Muscle layer of duodenum (tissue), 2 donors: ENCODE data around the gene NXF2B.
"Not testable (repeated sequence)": the region's sequence is repeated elsewhere in the genome, so short reads cannot be mapped to it uniquely, and the experiment has no call there.

ENCODE experiments used
- H3K27ac ChIP-seq: one replicate; pipeline ENCODE4 v1.7.0; 2013; ENCODE audit warnings: mild to moderate bottlenecking, low read length
- H3K27me3 ChIP-seq: one replicate; pipeline ENCODE4 v1.7.0; 2013; ENCODE audit warnings: low read depth, mild to moderate bottlenecking, control low read depth, low read length
- H3K36me3 ChIP-seq, 2 donors: one replicate each; pipeline ENCODE4 v1.7.0; 2013; ENCODE audit warnings: low read length in 2 of 2, control low read depth in 1 of 2, mild to moderate bottlenecking in 1 of 2; ENCODE audit not compliant: insufficient read depth in 2 of 2, control insufficient read depth in 1 of 2
- H3K4me1 ChIP-seq, 2 donors: one replicate each; pipeline ENCODE4 v1.7.0; 2013; ENCODE audit warnings: low read length in 2 of 2, mild to moderate bottlenecking in 2 of 2, control low read depth in 1 of 2, moderate library complexity in 1 of 2; ENCODE audit not compliant: insufficient read depth in 2 of 2, control insufficient read depth in 1 of 2
- H3K4me3 ChIP-seq, 2 donors: one replicate each; pipeline ENCODE4 v1.7.0; 2013; ENCODE audit warnings: low read length in 2 of 2, low read depth in 1 of 2, mild to moderate bottlenecking in 1 of 2
- H3K9me3 ChIP-seq, 2 donors: one replicate each; pipeline ENCODE4 v1.7.0; 2013; ENCODE audit warnings: low read length in 2 of 2, control low read depth in 1 of 2, mild to moderate bottlenecking in 1 of 2; ENCODE audit not compliant: control insufficient read depth in 1 of 2
- donor health status: healthy.

NXF2B gene

DNA sequence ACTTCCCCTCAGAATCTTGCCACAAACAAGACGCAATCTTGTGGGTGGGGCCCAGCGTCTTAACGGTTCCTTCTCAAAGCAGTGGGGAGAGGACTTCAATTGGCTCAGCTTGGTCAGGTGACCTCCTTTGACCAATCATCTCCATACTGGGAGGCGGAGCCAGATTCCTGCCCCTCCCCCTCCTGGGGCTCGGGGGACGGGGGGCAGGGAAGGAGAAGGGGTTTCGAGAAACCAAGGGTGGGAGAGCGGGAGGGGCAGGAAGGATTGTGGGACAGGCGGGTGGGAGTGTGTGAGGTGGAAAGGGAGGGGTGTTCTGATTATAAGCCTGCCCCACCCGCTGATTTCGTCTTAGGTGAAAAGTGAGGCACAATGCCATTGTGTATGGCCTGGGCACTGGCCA lies at the start of gene NXF2B:
Gene NXF2B, minus strand, starts transcription at position 101 of the 400 bp plus-strand sequence. CDS start 59,972 bp downstream, outside the sequence.
- H3K36me3 ChIP-seq, H3K4me1 ChIP-seq, H3K27ac ChIP-seq, H3K27me3 ChIP-seq, H3K4me3 ChIP-seq, H3K9me3 ChIP-seq: not testable (repeated sequence)

DNA sequence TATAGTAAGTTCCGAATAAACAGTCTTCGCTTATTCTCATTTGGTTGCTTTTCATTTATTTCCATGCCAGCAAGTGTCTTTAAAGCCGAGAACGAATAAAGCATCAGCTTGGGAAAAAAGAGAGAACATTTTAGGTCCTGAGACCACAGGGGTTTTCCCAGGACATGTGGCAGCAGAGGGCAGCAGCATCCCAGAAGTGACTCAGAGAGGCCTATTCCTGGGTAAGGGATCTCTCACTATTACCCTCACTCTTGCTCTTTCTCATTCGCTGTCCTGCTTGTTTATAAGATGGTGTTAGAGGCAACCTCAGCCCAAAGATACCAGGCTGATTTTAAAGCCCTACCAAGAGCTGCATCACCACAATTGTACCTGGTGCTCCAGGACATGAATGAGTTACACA lies 39.0 kb upstream of the NXF2B start:
- H3K27me3 ChIP-seq, H3K36me3 ChIP-seq, H3K9me3 ChIP-seq, H3K4me3 ChIP-seq, H3K4me1 ChIP-seq, H3K27ac ChIP-seq: not testable (repeated sequence)

- H3K9me3 ChIP-seq, H3K4me3 ChIP-seq, H3K27ac ChIP-seq, H3K4me1 ChIP-seq, H3K27me3 ChIP-seq, H3K36me3 ChIP-seq: not testable (repeated sequence)
Observed at GRCh38 chrX:102471762-102472220, 32.0 kb upstream of the NXF2B start, which contains the start of gene TCP11X2. TCP11X2 (minus strand) TSS chrX:102471812.

GRCh38 chrX:102470215-102470614 lies 30.4 kb upstream of the NXF2B start:
- not testable (repeated sequence) for H3K4me3 ChIP-seq, H3K36me3 ChIP-seq

DNA sequence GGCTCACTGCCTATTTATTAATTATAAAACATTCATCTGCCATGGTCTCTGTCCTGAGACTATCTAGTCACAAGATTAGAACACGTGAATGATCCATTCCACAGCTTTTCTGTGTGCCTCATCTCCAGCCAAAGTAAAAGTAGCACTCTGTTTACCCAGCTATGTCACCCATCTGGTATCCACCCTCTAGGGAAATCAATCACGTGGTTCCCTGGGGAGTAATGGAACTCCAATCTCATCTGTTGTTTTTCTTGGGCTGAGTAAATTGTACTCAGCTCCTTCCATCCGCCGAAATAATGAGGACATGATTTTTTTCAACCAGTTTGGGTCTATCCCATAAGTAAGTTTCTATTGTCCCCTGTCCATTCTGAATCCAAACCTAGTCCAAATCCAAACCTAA lies 18.8 kb upstream of the NXF2B start:
- H3K9me3 ChIP-seq, H3K27ac ChIP-seq, H3K27me3 ChIP-seq, H3K4me1 ChIP-seq, H3K36me3 ChIP-seq, H3K4me3 ChIP-seq: not testable (repeated sequence)

More at GRCh38 chrX:102470215-102470614, 30.4 kb upstream of the NXF2B start:
- H3K27me3 ChIP-seq, H3K27ac ChIP-seq, H3K4me1 ChIP-seq, H3K9me3 ChIP-seq: not testable (repeated sequence)

DNA sequence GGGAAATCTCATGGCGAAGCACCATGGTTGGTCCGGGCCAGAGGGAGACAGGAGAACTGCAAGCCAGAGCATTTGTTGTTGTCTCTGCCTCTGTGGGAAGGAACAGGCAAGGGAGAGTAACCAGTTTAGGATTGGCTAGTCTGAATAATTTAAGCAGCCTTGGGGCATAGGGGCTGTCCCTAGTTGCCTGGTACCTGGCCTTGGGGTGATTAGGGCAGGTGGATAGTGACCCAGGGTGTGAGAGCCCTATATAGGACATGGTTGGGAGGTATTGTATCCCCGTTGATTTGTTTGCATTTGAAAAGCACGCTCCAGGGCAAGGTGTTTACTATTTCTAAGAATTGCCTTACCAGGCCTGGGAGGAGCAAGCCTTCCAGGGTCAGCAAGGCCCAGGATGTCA lies 25.3 kb downstream of the NXF2B start:
- not testable (repeated sequence) for H3K4me3 ChIP-seq, H3K4me1 ChIP-seq, H3K27ac ChIP-seq, H3K36me3 ChIP-seq, H3K27me3 ChIP-seq, H3K9me3 ChIP-seq

DNA sequence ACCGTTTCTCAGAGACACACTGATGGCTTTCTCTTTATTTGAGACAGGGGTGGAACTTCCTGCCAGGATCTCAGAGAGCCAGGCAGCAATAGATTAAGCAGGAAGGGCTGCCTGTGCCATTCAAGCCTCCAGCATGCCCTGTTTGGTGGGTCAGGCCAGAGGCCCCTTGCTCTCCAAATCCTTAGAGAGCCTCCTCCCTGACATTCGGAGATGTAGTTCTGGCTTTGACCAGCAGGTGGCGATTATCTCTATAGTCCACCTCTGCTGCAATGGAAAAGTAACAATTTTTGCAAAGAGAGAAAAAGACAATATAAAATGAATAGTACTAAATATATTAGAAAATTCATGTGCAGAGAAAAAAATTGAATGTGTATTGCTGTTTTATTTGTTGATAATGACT lies 93.9 kb downstream of the NXF2B start:
- Histone ChIP-seq H3K4me3 (no peak overlapping the region), H3K36me3 (no peaks in the 10 kb centered on the region)

GRCh38 chrX:102341867-102342266 lies 97.9 kb downstream of the NXF2B start:
- Histone ChIP-seq H3K4me1 (no peaks in the 10 kb centered on the region), H3K27me3 (no peaks in the 10 kb centered on the region), H3K27ac (no peak overlapping the region), H3K9me3 (no peaks in the 10 kb centered on the region), H3K4me3 (no peak overlapping the region), H3K36me3 (no peaks in the 10 kb centered on the region)

More for the DNA sequence above, 93.9 kb downstream of the NXF2B start:
- Histone ChIP-seq H3K4me1 (no peaks in the 10 kb centered on the region), H3K9me3 (no peaks in the 10 kb centered on the region), H3K27ac (no peak overlapping the region), H3K27me3 (no peaks in the 10 kb centered on the region)

GRCh38 chrX:102339312-102340298 lies 100.2 kb downstream of the NXF2B start:
- H3K36me3 ChIP-seq = no peaks in the 10 kb centered on the region

GRCh38 chrX:102338162-102338561 lies 101.6 kb downstream of the NXF2B start:
- no peaks in the 10 kb centered on the region for H3K27me3 ChIP-seq
- no peaks in the 10 kb centered on the region for H3K4me1 ChIP-seq
- no peak overlapping the region for H3K27ac ChIP-seq
- H3K36me3 ChIP-seq = no peaks in the 10 kb centered on the region
- no peak overlapping the region for H3K4me3 ChIP-seq
- H3K9me3 ChIP-seq = no peaks in the 10 kb centered on the region

More at GRCh38 chrX:102339312-102340298, 100.2 kb downstream of the NXF2B start:
- Histone ChIP-seq H3K27ac (no peak overlapping the region), H3K9me3 (no peaks in the 10 kb centered on the region), H3K4me3 (no peak overlapping the region), H3K4me1 (no peaks in the 10 kb centered on the region), H3K27me3 (no peaks in the 10 kb centered on the region)
